PFSK-1 (cell line): ENCODE data around the gene DEFB114.

Experiments used
- POLR2AphosphoS5 ChIP-seq: IDR thresholded peaks from 2 replicates; pipeline ENCODE4 v1.6.1; 2012; ENCODE audit warnings: low read depth, mild to moderate bottlenecking, control low read depth, low read length, moderate library complexity
- TAF1 ChIP-seq: IDR thresholded peaks from 2 replicates; pipeline ENCODE4 v1.6.1; 2012; ENCODE audit warnings: low read length, control low read depth, borderline replicate concordance; ENCODE audit not compliant: insufficient read depth

DNA sequence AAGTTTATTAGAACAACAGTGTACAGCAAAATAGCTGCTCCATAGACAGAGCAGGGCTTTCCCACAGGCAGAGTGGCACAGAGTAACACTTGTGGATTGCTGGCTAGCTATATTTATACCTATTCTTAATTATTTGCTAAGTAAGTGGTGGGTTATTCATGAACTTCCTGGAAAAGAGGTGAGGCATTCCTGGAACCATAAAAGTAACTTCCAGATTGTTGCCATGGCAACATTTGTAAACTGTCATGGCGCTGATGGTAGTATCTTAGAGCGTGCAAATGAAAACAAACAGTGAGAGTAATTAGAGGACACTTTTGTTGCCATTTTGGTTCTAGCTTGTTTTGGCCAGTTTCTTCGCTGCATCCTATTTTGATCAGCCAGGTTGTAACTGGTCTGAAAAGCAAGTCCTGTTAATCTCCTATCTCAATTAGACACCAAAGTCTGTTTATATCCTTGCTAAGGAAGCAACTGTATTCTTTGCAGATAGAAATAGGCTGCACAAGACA is 23.9 kb downstream of the DEFB114 start:
- no peak for TF ChIP-seq POLR2AphosphoS5
- TF ChIP-seq TAF1 = no peak
